Adrenal gland (tissue), 12 donors: Measurements from ENCODE around the gene GGN. TPM values are rescaled to one million over a fixed set of nuclear protein-coding genes. Genes with fewer than 3 reads are reported as not detected.

Experiments used
- DNase-seq, 7 donors: peaks; one replicate each; pipeline ENCODE4 v3.0.0-alpha.2; 2019 to 2020
- H3K27ac ChIP-seq, 5 donors: fragments of 200-600 bp; sonication (generic) in 4 of 5; 1 replicate in 3 of 5; 2 replicates in 2 of 5; pipeline versions ENCODE4 v1.5.1 to v1.8.0; 2016 to 2020; ENCODE audit warnings: mild to moderate bottlenecking in 1 of 5
- H3K27me3 ChIP-seq: fragments of 200-600 bp; 2 replicates; pipeline ENCODE4 v1.8.0; 2021
- H3K36me3 ChIP-seq, 2 donors: fragments of 200-600 bp; replicated peaks in 1 of 2; 1 replicate in 1 of 2; 2 replicates in 1 of 2; pipeline versions ENCODE4 v1.5.1 to v1.8.0; 2018 to 2022
- H3K4me1 ChIP-seq, 2 donors: fragments of 200-600 bp; replicated peaks in 1 of 2; 1 replicate in 1 of 2; 2 replicates in 1 of 2; pipeline versions ENCODE4 v1.5.1 to v1.8.0; 2018 to 2021
- H3K4me3 ChIP-seq, 4 donors: fragments of 200-600 bp; sonication (generic) in 3 of 4; one replicate each; pipeline ENCODE4 v1.5.1; 2016 to 2018
- H3K9me3 ChIP-seq, 3 donors: fragments of 200-600 bp; sonication (generic) in 1 of 3; replicated peaks in 1 of 3; 1 replicate in 2 of 3; 2 replicates in 1 of 3; pipeline versions ENCODE4 v1.5.1 to v1.8.0; 2016 to 2021
- POLR2A ChIP-seq, 2 donors: fragments of 450-650 bp; IDR thresholded peaks; one replicate each; pipeline ENCODE4 v1.6.1; 2017; ENCODE audit warnings: antibody characterized with exemption in 2 of 2, mild to moderate bottlenecking in 2 of 2, moderate library complexity in 1 of 2
- WGBS, 4 donors: extraction: QIAGEN DNeasy Blood & Tissue Kit in 2 of 4; methylation state at CpG; one replicate each; pipeline versions ENCODE4 v1.1.5 to v1.1.7; 2013 to 2017; 5-methylcytosine and 5-hydroxymethylcytosine counted together
- intact Hi-C, 2 donors: fragments of 100-400 bp; cut with DNase I; formaldehyde crosslinking; loops; one replicate each; pipeline versions ENCODE4 v1.14.1 to v1.15.0; 2022 to 2023
- polyA plus RNA-seq, 3 donors: library from polyadenylated mRNA; stranded (reverse); fragments of 200-250 nt in 2 of 3; fragments of 350-450 nt in 1 of 3; fragmentation: Illumina TruSeq in 1 of 3; extraction: RNeasy Lipid Tissue Mini Kit (QIAGEN cat#74804) in 1 of 3; gene quantifications; one replicate each; pipeline ENCODE4 v1.2.3, GENCODE V29; 2013 to 2014
- total RNA-seq, 9 donors: library from RNA; depleted of rRNA in 4 of 9; stranded (reverse); fragments of >200 nt in 4 of 9; fragments of 120-200 nt in 1 of 9; fragmentation: NEBNext Ultra II Directional in 1 of 9; extraction: Animal tissue kit (Norgen Biotek cat#: 25700) in 1 of 9; gene quantifications; one replicate each; pipeline versions ENCODE4 v1.1.0 to v1.2.4, GENCODE V29; 2013 to 2023
- TF ChIP-seq, protein P1 (sequence below), 6 experiments: fragments of 450-650 bp in 4 of 6; fragments of 200-600 bp in 2 of 6; sonication (generic) in 1 of 6; IDR thresholded peaks; 1 replicate in 5 of 6; 2 replicates in 1 of 6; pipeline versions ENCODE4 v1.5.1 to v1.8.0; 2016 to 2021; ENCODE audit warnings: antibody characterized with exemption in 6 of 6, mild to moderate bottlenecking in 2 of 6, moderate library complexity in 1 of 6
- donor health status: healthy with polysubstance abuse.
- donor health status: Bipolar disorder and iron deficiency.
- donor health status: DM: yes; HTN: yes; CAD: no.
- donor health status: DM: no; HTN: no; CAD: no.
- donor health status: DM: no; HTN: no; CAD: no.
- donor health status: DM: yes; HTN: yes; CAD: no.

The GGN gene
- total and polyA plus RNA-seq, 12 donors = 0.57 to 1.6 (median 0.85) TPM; not detected in 4

DNA sequence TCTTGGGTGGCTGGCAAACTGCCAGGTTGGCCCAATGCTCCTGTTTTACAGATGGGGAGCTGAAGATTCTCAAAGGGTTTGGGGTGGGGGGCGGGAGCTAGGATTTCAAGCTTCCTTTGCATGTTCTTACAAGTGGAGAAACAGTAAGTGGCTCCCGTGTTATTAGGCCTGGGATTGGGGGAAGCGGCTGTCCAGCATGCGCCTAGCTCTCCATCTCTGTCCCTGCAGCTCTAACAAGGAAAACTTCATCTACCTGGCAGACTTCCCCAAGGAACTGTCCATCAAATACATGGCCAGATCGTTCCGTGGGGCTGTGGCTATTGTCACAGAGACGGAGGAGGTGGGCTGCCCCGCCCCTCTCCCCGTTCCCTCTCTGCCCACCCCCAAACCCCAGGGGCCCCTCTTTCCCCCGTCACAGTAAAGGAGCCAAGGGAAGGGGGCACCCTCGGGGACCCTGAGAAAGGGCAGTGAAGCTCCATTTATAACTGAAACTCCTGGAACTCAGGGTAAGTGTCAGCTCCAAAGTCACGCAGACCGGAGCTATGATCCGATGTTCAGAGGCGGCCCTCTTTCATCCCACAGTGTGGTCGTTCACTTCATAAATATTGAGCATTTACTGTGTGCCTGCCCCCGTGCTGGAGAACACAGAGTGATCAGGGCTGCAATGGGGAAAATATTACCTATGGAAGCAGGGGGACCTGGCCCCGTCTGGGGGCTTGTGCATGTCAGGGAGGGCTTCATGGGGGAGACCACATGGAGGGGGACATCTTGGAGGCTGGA, 28.4 kb downstream of the GGN start:
- Histone ChIP-seq H3K27me3 (peaks cover 3% of the 10 kb centered on the region), H3K9me3 (no peaks in the 10 kb centered on the region), H3K4me1 (peaks cover 0 to 16% of the 10 kb centered on the region in 2 donors), H3K27ac (no peak overlapping the region), H3K4me3 (no peak overlapping the region), H3K36me3 (no peaks in the 10 kb centered on the region)
- 42 to 53% (median 48%) methylated on average over 14 to 18 of the region's 18 CpGs for WGBS, 4 donors
- no peak for DNase-seq
- intact Hi-C loops = no loop called here
- TF ChIP-seq POLR2A (IDR thresholded peaks at IDR 0.05) = no peak
- TF ChIP-seq, protein P1, sequence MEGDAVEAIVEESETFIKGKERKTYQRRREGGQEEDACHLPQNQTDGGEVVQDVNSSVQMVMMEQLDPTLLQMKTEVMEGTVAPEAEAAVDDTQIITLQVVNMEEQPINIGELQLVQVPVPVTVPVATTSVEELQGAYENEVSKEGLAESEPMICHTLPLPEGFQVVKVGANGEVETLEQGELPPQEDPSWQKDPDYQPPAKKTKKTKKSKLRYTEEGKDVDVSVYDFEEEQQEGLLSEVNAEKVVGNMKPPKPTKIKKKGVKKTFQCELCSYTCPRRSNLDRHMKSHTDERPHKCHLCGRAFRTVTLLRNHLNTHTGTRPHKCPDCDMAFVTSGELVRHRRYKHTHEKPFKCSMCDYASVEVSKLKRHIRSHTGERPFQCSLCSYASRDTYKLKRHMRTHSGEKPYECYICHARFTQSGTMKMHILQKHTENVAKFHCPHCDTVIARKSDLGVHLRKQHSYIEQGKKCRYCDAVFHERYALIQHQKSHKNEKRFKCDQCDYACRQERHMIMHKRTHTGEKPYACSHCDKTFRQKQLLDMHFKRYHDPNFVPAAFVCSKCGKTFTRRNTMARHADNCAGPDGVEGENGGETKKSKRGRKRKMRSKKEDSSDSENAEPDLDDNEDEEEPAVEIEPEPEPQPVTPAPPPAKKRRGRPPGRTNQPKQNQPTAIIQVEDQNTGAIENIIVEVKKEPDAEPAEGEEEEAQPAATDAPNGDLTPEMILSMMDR (IDR thresholded peaks at IDR 0.05) = no peak

DNA sequence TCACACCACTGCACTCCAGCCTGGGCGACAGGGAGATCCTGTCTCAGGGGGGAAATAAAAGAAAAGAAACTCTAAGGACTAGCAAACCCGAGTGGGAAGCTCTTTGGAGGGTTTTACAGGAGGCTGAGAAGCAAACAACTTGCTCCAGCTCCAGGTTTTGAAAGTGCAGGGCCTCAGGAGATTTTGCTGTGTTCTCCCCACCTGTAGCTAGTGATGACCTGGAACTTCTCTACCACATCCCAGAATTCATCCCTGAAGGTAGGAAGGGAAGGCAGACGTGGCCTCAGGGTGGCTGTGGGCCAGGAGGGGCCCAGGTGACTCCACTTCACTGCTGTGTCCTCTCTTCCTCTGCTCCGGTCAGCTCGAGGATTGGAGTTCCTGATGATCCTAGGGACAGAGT, 29.8 kb downstream of the GGN start:
- Histone ChIP-seq H3K36me3 (no peaks in the 10 kb centered on the region), H3K27me3 (peaks cover 3% of the 10 kb centered on the region), H3K9me3 (no peaks in the 10 kb centered on the region), H3K27ac (no peak overlapping the region), H3K4me3 (no peak overlapping the region), H3K4me1 (peaks cover 0 to 16% of the 10 kb centered on the region in 2 donors)
- intact Hi-C loops = no loop called here
- no peak for TF ChIP-seq POLR2A (IDR thresholded peaks at IDR 0.05)
- TF ChIP-seq, protein P1 (IDR thresholded peaks at IDR 0.05) = no peak
- 38 to 49% (median 41%) methylated on average over 5 of the region's 5 CpGs for WGBS, 4 donors
- no peak for DNase-seq

DNA sequence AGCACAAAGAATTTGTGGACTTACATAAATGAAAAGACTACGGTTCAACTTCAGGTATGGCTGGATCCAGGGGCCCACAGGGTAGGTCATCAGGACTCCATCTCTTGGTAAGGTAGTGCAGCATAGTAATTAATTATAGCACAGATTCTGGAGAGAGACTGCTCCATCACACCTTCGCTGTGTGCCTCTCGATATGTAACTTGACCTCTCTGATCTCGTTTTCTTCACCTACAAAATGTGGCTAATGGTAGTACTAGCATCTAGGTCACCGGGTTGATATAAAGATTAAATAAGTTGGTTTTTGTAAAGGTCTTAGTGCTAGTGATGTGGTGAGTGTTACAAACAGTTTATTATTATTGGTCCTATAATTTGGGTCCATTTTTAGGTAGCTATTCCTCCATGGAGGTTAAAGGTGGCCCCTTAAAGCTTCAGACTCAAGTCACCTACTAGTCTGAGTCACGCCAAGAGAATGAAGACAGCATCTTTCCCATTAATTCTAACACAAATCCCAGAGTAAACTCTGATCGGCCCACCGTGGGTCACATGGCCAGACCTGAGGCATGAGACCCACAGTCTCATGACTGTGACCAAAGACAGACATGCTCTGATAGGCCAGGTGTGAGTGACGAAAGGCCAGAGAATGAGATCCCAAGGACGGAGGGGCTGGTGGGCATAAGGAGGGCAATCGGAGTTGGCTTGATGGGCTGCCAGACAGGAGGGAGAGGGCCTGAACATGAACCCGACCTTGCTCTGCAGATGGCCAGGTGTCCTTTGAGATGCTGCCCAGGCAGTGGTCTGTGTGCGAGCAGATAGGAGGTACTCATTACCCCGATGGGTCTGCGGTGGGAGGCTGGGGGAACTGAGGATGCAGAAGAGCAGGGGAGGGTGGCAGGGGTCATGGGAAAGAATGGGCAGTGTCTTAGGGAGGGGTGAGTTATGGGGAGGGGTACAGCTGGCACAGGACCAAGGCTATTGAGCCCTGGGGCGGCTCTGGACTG, 31.8 kb downstream of the GGN start:
- 69 to 76% (median 71%) methylated on average over 16 of the region's 16 CpGs for WGBS, 4 donors
- no peak overlapping the region for H3K4me3 ChIP-seq
- TF ChIP-seq, protein P1 (IDR thresholded peaks at IDR 0.05) = no peak
- no peak for TF ChIP-seq POLR2A (IDR thresholded peaks at IDR 0.05)
- no peak for DNase-seq
- H3K27ac ChIP-seq = no peak overlapping the region
- intact Hi-C loops = no loop called here
- no peaks in the 10 kb centered on the region for H3K9me3 ChIP-seq
- H3K4me1 ChIP-seq = no peaks in the 10 kb centered on the region
- peaks cover 3% of the 10 kb centered on the region for H3K27me3 ChIP-seq
- no peaks in the 10 kb centered on the region for H3K36me3 ChIP-seq

DNA sequence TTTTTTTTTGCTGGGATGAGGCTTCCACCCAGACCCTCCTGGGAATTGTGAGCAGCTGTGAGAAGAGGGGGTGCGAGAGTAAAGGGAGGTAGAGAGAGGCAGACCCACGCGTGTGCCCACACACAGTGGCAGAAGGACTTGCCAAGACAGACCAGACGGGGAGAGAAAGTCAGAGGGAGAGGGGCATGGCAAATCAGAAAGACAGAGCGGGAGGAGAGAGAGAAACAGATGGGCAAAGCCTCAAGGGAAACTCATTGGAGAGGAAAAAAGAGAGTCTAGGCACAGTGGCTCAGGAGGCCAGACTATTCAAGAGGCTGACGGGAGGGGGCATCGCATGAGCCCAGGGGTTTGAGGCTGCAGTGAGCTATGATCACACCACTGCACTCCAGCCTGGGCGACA, 35.2 kb downstream of the GGN start:
- no peaks in the 10 kb centered on the region for H3K9me3 ChIP-seq
- 74 to 80% (median 79%) methylated on average over 8 of the region's 8 CpGs for WGBS, 4 donors
- DNase-seq = no peak
- peaks cover 3% of the 10 kb centered on the region for H3K27me3 ChIP-seq
- no peak overlapping the region for H3K4me3 ChIP-seq
- no peaks in the 10 kb centered on the region for H3K4me1 ChIP-seq
- no peak for TF ChIP-seq POLR2A (IDR thresholded peaks at IDR 0.05)
- TF ChIP-seq, protein P1 (IDR thresholded peaks at IDR 0.05) = no peak
- intact Hi-C loops = no loop called here
- H3K27ac ChIP-seq = no peak overlapping the region
- no peaks in the 10 kb centered on the region for H3K36me3 ChIP-seq
